PC-9 (cell line): ENCODE measurements around the gene DLG1.

Source experiments
- CTCF ChIP-seq: fragments of 200-600 bp; sonication (generic); conservative IDR thresholded peaks from 2 replicates; pipeline ENCODE4 v1.6.1; 2017; ENCODE audit warnings: mixed run types, antibody characterized with exemption, mild to moderate bottlenecking, moderate library complexity
- EZH2 ChIP-seq: fragments of 200-600 bp; sonication (generic); IDR thresholded peaks from 2 replicates; pipeline ENCODE4 v1.8.0; 2017; ENCODE audit warnings: antibody characterized with exemption, low read depth

- TF ChIP-seq CTCF (no peak), EZH2 (no peak)
Measured at GRCh38 chr3:197027151-197027895, 271.1 kb downstream of the DLG1 start.
